Measurements from ENCODE around the gene ZNF732. TPM values are rescaled to one million over a fixed set of nuclear protein-coding genes. Genes with fewer than 3 reads are reported as not detected.

The ZNF732 gene
- total and polyA plus RNA-seq, 2 experiments from 2014 or later = 6.0 to 49.2 TPM

DNA sequence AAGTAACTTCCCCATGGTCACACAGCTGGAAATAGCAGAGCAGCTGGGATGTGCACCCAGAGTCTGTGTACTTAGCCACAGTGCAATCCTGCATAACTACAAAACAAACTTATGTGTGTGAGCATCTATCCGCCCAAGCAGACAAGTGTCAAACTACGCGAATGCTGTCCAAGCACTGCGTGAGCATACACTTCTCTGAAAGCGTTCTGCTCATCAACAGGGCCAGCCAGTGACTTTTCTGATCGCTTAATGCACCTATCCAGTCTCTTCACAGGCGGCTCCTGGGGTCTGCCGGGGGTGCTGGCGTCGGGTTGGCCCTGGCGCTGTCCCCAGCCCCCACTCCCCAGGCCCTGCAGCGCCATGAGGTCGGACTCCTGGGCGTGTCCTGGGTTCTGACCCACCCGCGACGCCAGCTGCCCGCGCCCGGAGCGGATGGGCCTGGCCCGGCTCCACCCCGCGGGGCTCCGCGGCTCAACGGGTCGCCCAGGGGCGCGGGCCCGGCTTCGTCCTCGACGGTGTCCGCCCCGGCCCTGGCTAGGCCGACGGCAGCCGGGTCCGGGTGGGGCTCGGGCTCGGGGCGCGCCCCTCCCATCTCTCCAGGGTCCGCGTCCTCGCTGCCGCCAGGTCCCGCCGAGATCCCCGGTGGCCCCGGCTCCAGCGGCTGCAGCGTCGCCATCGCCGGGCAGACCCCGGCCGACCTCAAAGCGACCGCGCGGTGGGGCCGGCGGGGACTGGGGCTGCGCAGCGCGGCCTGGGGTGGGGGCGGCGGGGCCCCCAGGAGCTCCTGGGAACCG, 31.0 kb upstream of the ZNF732 start (continued):
- TF ChIP-seq, protein P1, sequence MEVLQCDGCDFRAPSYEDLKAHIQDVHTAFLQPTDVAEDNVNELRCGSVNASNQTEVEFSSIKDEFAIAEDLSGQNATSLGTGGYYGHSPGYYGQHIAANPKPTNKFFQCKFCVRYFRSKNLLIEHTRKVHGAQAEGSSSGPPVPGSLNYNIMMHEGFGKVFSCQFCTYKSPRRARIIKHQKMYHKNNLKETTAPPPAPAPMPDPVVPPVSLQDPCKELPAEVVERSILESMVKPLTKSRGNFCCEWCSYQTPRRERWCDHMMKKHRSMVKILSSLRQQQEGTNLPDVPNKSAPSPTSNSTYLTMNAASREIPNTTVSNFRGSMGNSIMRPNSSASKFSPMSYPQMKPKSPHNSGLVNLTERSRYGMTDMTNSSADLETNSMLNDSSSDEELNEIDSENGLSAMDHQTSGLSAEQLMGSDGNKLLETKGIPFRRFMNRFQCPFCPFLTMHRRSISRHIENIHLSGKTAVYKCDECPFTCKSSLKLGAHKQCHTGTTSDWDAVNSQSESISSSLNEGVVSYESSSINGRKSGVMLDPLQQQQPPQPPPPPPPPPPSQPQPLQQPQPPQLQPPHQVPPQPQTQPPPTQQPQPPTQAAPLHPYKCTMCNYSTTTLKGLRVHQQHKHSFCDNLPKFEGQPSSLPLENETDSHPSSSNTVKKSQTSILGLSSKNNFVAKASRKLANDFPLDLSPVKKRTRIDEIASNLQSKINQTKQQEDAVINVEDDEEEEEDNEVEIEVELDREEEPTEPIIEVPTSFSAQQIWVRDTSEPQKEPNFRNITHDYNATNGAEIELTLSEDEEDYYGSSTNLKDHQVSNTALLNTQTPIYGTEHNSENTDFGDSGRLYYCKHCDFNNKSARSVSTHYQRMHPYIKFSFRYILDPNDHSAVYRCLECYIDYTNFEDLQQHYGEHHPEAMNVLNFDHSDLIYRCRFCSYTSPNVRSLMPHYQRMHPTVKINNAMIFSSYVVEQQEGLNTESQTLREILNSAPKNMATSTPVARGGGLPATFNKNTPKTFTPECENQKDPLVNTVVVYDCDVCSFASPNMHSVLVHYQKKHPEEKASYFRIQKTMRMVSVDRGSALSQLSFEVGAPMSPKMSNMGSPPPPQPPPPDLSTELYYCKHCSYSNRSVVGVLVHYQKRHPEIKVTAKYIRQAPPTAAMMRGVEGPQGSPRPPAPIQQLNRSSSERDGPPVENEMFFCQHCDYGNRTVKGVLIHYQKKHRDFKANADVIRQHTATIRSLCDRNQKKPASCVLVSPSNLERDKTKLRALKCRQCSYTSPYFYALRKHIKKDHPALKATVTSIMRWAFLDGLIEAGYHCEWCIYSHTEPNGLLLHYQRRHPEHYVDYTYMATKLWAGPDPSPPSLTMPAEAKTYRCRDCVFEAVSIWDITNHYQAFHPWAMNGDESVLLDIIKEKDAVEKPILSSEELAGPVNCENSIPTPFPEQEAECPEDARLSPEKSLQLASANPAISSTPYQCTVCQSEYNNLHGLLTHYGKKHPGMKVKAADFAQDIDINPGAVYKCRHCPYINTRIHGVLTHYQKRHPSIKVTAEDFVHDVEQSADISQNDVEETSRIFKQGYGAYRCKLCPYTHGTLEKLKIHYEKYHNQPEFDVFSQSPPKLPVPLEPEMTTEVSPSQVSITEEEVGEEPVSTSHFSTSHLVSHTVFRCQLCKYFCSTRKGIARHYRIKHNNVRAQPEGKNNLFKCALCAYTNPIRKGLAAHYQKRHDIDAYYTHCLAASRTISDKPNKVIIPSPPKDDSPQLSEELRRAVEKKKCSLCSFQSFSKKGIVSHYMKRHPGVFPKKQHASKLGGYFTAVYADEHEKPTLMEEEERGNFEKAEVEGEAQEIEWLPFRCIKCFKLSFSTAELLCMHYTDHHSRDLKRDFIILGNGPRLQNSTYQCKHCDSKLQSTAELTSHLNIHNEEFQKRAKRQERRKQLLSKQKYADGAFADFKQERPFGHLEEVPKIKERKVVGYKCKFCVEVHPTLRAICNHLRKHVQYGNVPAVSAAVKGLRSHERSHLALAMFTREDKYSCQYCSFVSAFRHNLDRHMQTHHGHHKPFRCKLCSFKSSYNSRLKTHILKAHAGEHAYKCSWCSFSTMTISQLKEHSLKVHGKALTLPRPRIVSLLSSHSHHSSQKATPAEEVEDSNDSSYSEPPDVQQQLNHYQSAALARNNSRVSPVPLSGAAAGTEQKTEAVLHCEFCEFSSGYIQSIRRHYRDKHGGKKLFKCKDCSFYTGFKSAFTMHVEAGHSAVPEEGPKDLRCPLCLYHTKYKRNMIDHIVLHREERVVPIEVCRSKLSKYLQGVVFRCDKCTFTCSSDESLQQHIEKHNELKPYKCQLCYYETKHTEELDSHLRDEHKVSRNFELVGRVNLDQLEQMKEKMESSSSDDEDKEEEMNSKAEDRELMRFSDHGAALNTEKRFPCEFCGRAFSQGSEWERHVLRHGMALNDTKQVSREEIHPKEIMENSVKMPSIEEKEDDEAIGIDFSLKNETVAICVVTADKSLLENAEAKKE (CRISPR knock-in tag; IDR thresholded peaks at IDR 0.05) = no peak
- TF ChIP-seq CREB1 (CRISPR knock-in tag; IDR thresholded peaks at IDR 0.05; ENCODE audit: low read depth) (no peak), EZH2 (IDR thresholded peaks at IDR 0.05; ENCODE audit: low read depth, unreplicated experiment) (no peak), ZNF331 (CRISPR knock-in tag; IDR thresholded peaks at IDR 0.05; ENCODE audit: low read depth) (no peak), NANOG (IDR thresholded peaks at IDR 0.05; ENCODE audit: borderline replicate concordance) (no peak), JUNB (IDR thresholded peaks at IDR 0.05; ENCODE audit: unreplicated experiment) (no peak)
- TF ChIP-seq, protein P2, sequence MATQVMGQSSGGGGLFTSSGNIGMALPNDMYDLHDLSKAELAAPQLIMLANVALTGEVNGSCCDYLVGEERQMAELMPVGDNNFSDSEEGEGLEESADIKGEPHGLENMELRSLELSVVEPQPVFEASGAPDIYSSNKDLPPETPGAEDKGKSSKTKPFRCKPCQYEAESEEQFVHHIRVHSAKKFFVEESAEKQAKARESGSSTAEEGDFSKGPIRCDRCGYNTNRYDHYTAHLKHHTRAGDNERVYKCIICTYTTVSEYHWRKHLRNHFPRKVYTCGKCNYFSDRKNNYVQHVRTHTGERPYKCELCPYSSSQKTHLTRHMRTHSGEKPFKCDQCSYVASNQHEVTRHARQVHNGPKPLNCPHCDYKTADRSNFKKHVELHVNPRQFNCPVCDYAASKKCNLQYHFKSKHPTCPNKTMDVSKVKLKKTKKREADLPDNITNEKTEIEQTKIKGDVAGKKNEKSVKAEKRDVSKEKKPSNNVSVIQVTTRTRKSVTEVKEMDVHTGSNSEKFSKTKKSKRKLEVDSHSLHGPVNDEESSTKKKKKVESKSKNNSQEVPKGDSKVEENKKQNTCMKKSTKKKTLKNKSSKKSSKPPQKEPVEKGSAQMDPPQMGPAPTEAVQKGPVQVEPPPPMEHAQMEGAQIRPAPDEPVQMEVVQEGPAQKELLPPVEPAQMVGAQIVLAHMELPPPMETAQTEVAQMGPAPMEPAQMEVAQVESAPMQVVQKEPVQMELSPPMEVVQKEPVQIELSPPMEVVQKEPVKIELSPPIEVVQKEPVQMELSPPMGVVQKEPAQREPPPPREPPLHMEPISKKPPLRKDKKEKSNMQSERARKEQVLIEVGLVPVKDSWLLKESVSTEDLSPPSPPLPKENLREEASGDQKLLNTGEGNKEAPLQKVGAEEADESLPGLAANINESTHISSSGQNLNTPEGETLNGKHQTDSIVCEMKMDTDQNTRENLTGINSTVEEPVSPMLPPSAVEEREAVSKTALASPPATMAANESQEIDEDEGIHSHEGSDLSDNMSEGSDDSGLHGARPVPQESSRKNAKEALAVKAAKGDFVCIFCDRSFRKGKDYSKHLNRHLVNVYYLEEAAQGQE (IDR thresholded peaks at IDR 0.05; ENCODE audit: unreplicated experiment) = no peak
